HEK293T (cell line): ENCODE measurements around the gene KCND3.

Source experiments
- ARNT ChIP-seq: fragments of 450-650 bp; IDR thresholded peaks from 2 replicates; pipeline ENCODE4 v1.6.1; 2017; ENCODE audit warnings: mild to moderate bottlenecking
- BHLHE40 ChIP-seq: fragments of 450-650 bp; IDR thresholded peaks from 2 replicates; pipeline ENCODE4 v1.6.1; 2016; ENCODE audit warnings: mild to moderate bottlenecking, moderate library complexity, borderline replicate concordance
- CTBP1 ChIP-seq: fragments of 450-650 bp; IDR thresholded peaks from 2 replicates; pipeline ENCODE4 v1.6.1; 2016; ENCODE audit warnings: borderline replicate concordance
- ELF4 ChIP-seq: fragments of 450-650 bp; IDR thresholded peaks from 2 replicates; pipeline ENCODE4 v1.6.1; 2017; ENCODE audit warnings: antibody characterized with exemption
- FOXA1 ChIP-seq: fragments of 450-650 bp; IDR thresholded peaks from 2 replicates; pipeline ENCODE4 v1.6.1; 2016; ENCODE audit warnings: mild to moderate bottlenecking
- FOXK2 ChIP-seq: fragments of 450-650 bp; IDR thresholded peaks from 2 replicates; pipeline ENCODE4 v1.6.1; 2016; ENCODE audit warnings: mild to moderate bottlenecking
- FOXM1 ChIP-seq: fragments of 450-650 bp; IDR thresholded peaks from 2 replicates; pipeline ENCODE4 v1.6.1; 2017; ENCODE audit warnings: mild to moderate bottlenecking, borderline replicate concordance
- HDGF ChIP-seq: fragments of 450-650 bp; IDR thresholded peaks from 2 replicates; pipeline ENCODE4 v1.6.1; 2017; ENCODE audit warnings: antibody characterized with exemption, borderline replicate concordance
- L3MBTL2 ChIP-seq: fragments of 450-650 bp; conservative IDR thresholded peaks from 2 replicates; pipeline ENCODE4 v1.6.1; 2016; ENCODE audit warnings: mild to moderate bottlenecking
- LEF1 ChIP-seq: fragments of 450-650 bp; IDR thresholded peaks from 2 replicates; pipeline ENCODE4 v1.6.1; 2017; ENCODE audit warnings: mild to moderate bottlenecking, borderline replicate concordance
- NFRKB ChIP-seq: fragments of 450-650 bp; IDR thresholded peaks from 2 replicates; pipeline ENCODE4 v1.6.1; 2016; ENCODE audit warnings: mild to moderate bottlenecking, moderate library complexity
- SP1 ChIP-seq: fragments of 450-650 bp; IDR thresholded peaks from 2 replicates; pipeline ENCODE4 v1.6.1; 2017
- TARDBP ChIP-seq: fragments of 450-650 bp; IDR thresholded peaks from 2 replicates; pipeline ENCODE4 v1.6.1; 2016
- ZNF384 ChIP-seq: fragments of 450-650 bp; IDR thresholded peaks from 2 replicates; pipeline ENCODE4 v1.6.1; 2016

DNA sequence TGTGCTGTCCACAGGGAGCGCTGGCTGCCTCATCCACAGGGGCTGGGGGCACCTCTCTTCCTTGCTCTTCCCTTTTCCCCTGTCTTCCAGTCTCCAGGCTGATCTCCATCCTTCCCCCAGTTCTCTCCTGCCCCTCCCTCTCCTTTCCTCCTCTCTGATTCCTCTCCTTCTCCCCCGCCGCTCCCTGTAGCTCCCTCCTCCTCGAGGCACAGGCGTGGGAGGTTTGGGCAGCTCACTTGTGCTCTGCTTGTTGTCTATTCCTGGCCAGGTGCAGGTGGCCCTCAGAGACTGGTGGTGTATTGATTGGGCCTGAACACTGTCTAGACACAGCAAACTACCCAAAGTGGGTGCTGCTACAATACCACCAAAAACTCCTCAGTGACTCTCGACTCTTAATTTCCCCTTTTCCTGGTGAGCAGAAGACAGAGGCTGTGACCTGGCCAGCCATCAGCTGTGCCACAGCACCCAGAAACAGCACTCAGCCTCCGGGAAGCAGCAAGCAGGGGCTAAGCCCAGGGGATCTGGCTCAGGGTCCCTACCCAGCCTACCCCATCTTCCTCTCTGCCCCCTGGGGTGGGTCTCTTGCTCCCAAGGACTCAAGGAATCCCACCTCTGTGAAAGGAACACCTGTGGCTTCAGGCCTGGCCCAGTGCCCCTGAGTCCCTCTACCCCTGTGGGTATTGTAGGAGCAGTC, 140.5 kb downstream of the KCND3 start:
- TF ChIP-seq FOXK2 (no peak), SP1 (no peak), ELF4 (no peak), ARNT (no peak), ZNF384 (no peak), L3MBTL2 (no peak), NFRKB (no peak), FOXM1 (no peak), CTBP1 (no peak), BHLHE40 (no peak), FOXA1 (no peak), TARDBP (no peak), HDGF (no peak), LEF1 (no peak)
